AG20443 (cell line): ENCODE measurements around the gene BAHCC1.
A peak's percentile ranks its signal among the peaks of the same experiment; 100 is the strongest.
"Not testable (repeated sequence)": the region's sequence is repeated elsewhere in the genome, so short reads cannot be mapped to it uniquely, and the experiment has no call there.

Experiments used
- DNase-seq: peaks from one replicate; pipeline ENCODE4 v3.0.0; 2012; ENCODE audit warnings: low spot score, mixed read lengths

BAHCC1 gene

GRCh38 chr17:81394921-81395599 lies at the start of gene BAHCC1:
Gene BAHCC1, plus strand, starts transcription at chr17:81395457. Its CDS starts 4,283 bp downstream, at chr17:81399740.
- DNase-seq: peak; percentile 97

- DNase-seq: peak; percentile 98
These were observed 49.0 kb upstream of the BAHCC1 start for GRCh38 chr17:81346090-81346907.

DNA sequence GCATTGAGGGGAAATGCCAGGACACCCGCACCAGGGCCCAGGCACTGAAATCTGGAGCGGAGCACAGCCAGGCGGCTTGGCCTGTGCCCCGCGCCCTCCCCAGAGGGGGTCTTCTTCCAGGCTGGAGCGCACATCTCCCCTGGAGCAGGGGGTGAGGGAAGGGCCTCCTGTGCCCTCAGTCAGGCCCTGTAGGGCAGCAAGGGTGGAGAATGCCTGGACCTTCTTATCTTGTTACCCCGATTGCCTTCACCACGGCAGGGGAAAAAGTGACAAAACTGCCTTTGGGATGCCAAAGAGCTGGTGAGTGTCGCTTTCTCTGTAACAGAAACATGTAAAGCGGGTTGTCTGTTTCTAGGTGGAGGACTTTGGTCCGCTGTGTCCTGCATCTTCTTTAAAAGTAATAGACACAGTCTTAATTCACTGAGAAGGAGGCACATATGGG lies 48.3 kb upstream of the BAHCC1 start:
- no peak for DNase-seq

DNA sequence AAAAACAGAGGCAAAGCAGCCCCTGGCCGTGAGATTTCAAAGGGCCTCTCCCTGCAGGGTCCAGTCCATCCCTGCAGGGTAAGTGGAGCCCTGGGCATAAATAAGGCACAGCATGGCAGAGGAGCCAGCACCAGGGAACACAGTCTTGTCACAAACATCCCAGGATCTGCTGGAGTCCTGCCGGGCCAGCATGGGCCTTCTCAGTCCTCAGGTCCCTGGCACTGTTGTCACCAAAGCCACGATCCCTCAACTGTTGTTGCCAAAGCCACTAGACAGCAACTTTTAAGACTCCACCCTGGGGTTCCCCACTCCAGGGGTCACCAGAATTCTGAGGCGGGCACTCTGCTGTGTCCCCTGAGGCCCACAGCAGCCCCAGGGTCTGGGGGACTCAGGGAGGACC lies 47.8 kb upstream of the BAHCC1 start:
- no peak for DNase-seq

DNA sequence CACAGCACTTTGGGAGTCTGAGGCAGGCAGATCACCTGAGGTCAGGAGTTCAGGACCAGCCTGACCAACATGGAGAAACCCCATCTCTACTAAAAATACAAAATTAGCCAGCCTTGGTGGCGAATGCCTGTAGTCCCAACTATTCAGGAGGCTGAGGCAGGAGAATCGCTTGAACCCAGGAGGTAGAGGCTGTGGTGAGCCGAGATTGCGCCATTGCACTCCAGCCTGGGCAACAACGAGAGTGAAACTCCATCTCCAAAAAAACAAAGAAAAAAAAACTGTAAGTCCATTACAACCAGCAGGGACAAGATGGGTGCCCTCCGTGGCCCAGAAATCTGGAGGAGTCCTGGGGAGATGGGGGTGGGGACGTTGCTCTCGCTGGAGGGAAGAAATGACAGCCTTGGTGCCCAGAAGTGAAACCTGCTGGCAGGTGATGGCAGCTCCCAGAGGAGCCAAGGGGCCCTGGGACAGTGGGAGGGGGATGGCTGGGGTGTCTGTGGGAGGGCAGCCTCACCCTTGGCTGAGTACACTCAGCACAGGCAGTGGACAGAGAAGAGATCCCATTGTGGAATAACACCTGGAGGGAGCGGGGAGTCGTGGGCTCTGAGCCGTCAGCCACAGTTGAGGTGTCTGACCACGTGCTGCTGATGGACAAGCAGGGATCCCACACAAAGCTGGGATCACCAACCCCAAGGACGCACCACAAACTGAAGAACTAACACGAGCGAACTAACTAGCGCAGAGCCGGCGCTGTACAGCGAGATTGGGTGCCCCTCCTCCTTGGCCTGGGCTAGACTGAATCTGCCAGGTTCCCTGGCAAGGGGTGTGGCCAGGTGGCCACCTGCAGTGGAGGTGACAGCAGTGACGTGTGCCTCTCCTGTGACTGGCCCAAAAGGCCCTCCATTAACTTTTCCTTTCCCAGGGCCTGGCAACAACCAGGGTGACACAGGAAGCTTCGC lies 46.9 kb upstream of the BAHCC1 start:
- no peak for DNase-seq

GRCh38 chr17:81349397-81350319 lies 45.6 kb upstream of the BAHCC1 start:
- no peak for DNase-seq

GRCh38 chr17:81350320-81350890 lies 44.9 kb upstream of the BAHCC1 start:
- DNase-seq: no peak

- DNase-seq: not testable (repeated sequence)
These were observed 43.8 kb upstream of the BAHCC1 start for GRCh38 chr17:81351329-81352052.

GRCh38 chr17:81352056-81352455 lies 43.2 kb upstream of the BAHCC1 start:
- DNase-seq: not testable (repeated sequence)

DNA sequence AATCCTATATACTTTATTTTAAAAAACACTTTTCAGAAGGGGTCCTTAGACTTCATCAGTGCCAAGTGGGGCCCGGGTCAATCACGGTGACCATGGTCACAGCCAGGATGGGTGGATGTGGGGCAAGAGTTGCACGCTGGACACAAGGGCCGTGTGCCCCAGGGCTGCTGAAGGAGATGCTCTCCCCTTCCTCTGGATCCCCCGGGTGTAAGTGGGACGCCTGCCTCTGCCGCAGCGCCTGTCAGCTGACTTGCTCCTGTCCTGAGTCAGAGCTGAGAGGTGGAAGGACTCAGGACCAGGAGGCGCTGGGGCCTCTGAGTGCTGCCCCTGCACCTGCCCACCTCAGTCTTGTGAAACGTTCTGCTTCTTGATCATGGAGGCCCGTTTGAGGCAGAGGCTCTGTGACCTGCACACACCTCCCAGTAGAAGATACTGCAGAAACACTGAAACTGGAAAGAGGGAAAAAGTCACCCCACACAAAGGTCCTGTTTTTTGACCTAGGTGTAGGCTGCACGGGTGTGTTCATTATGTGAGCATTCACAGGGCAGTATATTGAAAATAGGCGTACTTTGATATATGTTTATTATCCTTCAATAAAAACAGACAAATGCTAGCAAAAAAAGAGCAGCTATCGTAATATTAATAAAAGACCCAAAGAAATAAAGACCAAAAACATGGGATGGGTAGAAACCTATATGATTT lies 40.9 kb upstream of the BAHCC1 start:
- DNase-seq: no peak

GRCh38 chr17:81354954-81355347 lies 40.3 kb upstream of the BAHCC1 start:
- DNase-seq: no peak

GRCh38 chr17:81359218-81359617 lies 36.0 kb upstream of the BAHCC1 start:
- no peak for DNase-seq

DNA sequence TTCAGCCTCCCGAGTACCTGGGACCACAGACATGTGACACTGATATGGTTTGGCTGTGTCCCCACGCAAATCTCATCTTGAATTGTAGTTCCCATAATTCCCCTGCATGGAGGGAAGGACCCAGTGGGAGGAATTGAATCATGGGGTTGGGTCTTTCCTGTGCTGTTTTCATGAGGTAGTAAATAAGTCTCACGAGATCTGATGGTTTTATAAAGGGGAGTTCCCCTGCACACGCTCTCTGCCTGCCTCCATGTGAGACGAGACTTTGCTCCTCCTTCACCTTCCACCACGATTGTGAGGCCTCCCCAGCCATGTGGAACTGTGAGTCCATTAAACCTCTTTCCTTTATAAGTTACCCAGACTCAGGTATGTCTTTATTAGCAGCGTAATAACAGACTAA lies 33.3 kb upstream of the BAHCC1 start:
- not testable (repeated sequence) for DNase-seq

GRCh38 chr17:81364278-81365147 lies 30.7 kb upstream of the BAHCC1 start:
- DNase-seq: no peak

DNA sequence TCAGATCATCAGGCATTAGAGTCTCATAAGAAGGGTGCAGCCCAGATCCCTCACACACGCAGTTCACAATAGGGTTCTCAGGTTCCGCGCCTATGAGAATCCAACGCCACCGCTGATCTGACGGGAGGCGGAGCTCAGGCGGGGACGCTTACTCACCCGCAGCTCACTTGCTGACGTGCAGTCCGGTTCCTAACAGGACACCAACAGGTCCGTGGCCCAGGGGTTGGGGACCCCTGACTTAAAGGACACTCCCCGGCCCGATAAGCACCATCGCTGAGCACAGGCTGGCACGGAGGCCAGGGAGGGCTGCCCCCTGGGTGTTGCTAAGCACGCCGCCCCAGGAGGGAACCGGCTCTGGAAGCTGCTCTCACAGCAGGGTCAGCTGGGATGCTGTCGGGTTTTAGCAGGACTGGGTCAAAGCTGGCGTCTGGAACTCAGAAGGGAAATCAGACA lies 30.1 kb upstream of the BAHCC1 start:
- peak; percentile 82 for DNase-seq

GRCh38 chr17:81365601-81366585 lies 29.4 kb upstream of the BAHCC1 start:
- DNase-seq: no peak

DNA sequence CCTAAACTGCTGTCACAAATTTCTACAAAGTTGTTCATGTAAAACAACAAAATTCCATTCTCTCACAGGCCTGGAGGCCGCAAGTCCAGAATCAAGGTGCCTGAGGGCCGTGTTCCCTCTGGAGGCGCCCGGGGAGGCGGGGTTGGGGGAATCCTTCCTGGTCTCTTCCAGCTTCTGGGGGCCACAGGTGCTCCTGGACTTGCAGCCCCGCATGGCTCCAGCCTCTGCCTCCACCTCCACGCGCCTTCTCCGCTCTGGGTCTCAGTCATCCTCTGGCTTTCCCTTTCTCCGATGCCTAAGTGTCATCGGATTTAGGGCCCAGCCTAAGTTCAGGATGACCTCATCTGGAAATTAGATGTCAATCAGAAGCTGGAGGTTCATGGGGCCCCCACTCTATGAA lies 28.6 kb upstream of the BAHCC1 start:
- DNase-seq: no peak
